Pancreas (tissue), 10 donors: ENCODE results near the gene SUPT3H. TPM values are rescaled to one million over a fixed set of nuclear protein-coding genes. Genes with fewer than 3 reads are reported as not detected.

Experiments used
- ATAC-seq, 4 donors: fragments of 200-7000 bp; cut with Tn5 transposase; one replicate each; pipeline versions ENCODE4 v1.8.0 to v1.9.1; 2020; ENCODE audit warnings: mild to moderate bottlenecking in 4 of 4, moderate library complexity in 4 of 4
- DNase-seq, 6 donors: peaks; one replicate each; pipeline ENCODE4 v3.0.0-alpha.2; 2020
- FAIRE-seq: peaks from 2 replicates; lab custom pipeline; 2012; peaks lifted over from hg19 to GRCh38; lab: Jason Lieb, UNC
- H3K27ac ChIP-seq, 4 donors: fragments of 200-600 bp; sonication (generic); 1 replicate in 3 of 4; 2 replicates in 1 of 4; pipeline versions ENCODE4 v1.5.0 to v1.8.0; 2020
- H3K27me3 ChIP-seq, 4 donors: fragments of 200-600 bp; one replicate each; pipeline ENCODE4 v1.8.0; 2021
- H3K36me3 ChIP-seq, 3 donors: fragments of 200-600 bp; sonication (generic) in 1 of 3; one replicate each; pipeline versions ENCODE4 v1.5.0 to v1.8.0; 2020 to 2021
- H3K4me1 ChIP-seq, 3 donors: fragments of 200-600 bp; one replicate each; pipeline ENCODE4 v1.8.0; 2021
- H3K4me3 ChIP-seq, 4 donors: fragments of 200-600 bp; sonication (generic) in 2 of 4; one replicate each; pipeline versions ENCODE4 v1.5.0 to v1.8.0; 2020 to 2021
- H3K9me3 ChIP-seq, 4 donors: fragments of 200-600 bp; one replicate each; pipeline ENCODE4 v1.8.0; 2021
- CTCF ChIP-seq, 4 donors: fragments of 200-600 bp; sonication (generic) in 3 of 4; IDR thresholded peaks; one replicate each; pipeline versions ENCODE4 v1.5.0 to v1.8.0; 2021; ENCODE audit warnings: antibody characterized with exemption in 4 of 4
- WGBS, 2 donors: extraction: QIAGEN DNeasy Blood & Tissue Kit; methylation state at CpG; one replicate each; pipeline ENCODE4 v1.1.7; 2013; 5-methylcytosine and 5-hydroxymethylcytosine counted together
- intact Hi-C, 3 donors: fragments of 100-400 bp; cut with DNase I; formaldehyde crosslinking; loops; one replicate each; pipeline versions ENCODE4 v1.11.1 to v1.14.2; 2022
- polyA plus RNA-seq, 2 donors: library from polyadenylated mRNA; stranded (reverse); fragments of 200-250 nt; gene quantifications; one replicate each; pipeline ENCODE4 v1.2.3, GENCODE V29; 2013
- total RNA-seq, 6 donors: library from RNA; stranded (reverse); fragmentation: NEBNext Ultra II Directional in 4 of 6; extraction: Animal tissue kit (Norgen Biotek cat#: 25700) in 4 of 6; gene quantifications; one replicate each; pipeline versions ENCODE4 v1.2.1 to v1.2.4, GENCODE V29; 2021 to 2023
- donor health status: healthy with polysubstance abuse.
- donor health status: DM: no; HTN: no; CAD: no; lungs with moderate emphysema.
- donor health status: DM: no; HTN: no; CAD: no.
- donor health status: control.
- donor health status: control.
- donor health status: Bipolar disorder and iron deficiency.
- donor health status: DM: yes; HTN: yes; CAD: no.
- donor health status: DM: no; HTN: no; CAD: no.
- donor health status: DM: no; HTN: no; CAD: no.
- donor health status: DM: yes; HTN: yes; CAD: no.

The SUPT3H gene
- total and polyA plus RNA-seq, 8 donors = 3.6 to 8.0 (median 5.3) TPM

- Histone ChIP-seq H3K36me3 (no peaks in the 10 kb centered on the region), H3K27ac (no peak overlapping the region), H3K27me3 (no peaks in the 10 kb centered on the region), H3K4me1 (no peaks in the 10 kb centered on the region), H3K4me3 (no peak overlapping the region), H3K9me3 (no peaks in the 10 kb centered on the region)
- 96 to 98% methylated on average over 3 of the region's 3 CpGs for WGBS, 2 donors
- intact Hi-C loops = no loop called here
- ATAC-seq (no peak), FAIRE-seq (no peak), DNase-seq (no peak)
- no peak for TF ChIP-seq CTCF (IDR thresholded peaks at IDR 0.05)
Measured at GRCh38 chr6:44972709-44973108, 405.0 kb downstream of the SUPT3H start.

- Histone ChIP-seq H3K36me3 (no peaks in the 10 kb centered on the region), H3K9me3 (no peaks in the 10 kb centered on the region), H3K4me3 (no peak overlapping the region), H3K27me3 (no peaks in the 10 kb centered on the region), H3K4me1 (no peaks in the 10 kb centered on the region), H3K27ac (no peak overlapping the region)
- intact Hi-C loops = no loop called here
- no peak for FAIRE-seq
- no peak for TF ChIP-seq CTCF (IDR thresholded peaks at IDR 0.05)
- ATAC-seq = no peak
- DNase-seq = no peak
- 82 to 86% methylated on average over 4 of the region's 4 CpGs for WGBS, 2 donors
Measured at GRCh38 chr6:44969446-44970185, 408.1 kb downstream of the SUPT3H start.

- Histone ChIP-seq H3K9me3 (no peaks in the 10 kb centered on the region), H3K36me3 (no peaks in the 10 kb centered on the region), H3K27ac (no peak overlapping the region), H3K4me3 (no peak overlapping the region), H3K4me1 (no peaks in the 10 kb centered on the region), H3K27me3 (no peaks in the 10 kb centered on the region)
- TF ChIP-seq CTCF (IDR thresholded peaks at IDR 0.05) = no peak
- WGBS, 2 donors = 91 to 95% methylated on average over 1 of the region's 1 CpG
- ATAC-seq (no peak), DNase-seq (no peak), FAIRE-seq (no peak)
- intact Hi-C loops = no loop called here
Measured at GRCh38 chr6:44967481-44967880, 410.3 kb downstream of the SUPT3H start.

- Histone ChIP-seq H3K36me3 (no peaks in the 10 kb centered on the region), H3K9me3 (no peaks in the 10 kb centered on the region), H3K27ac (no peak overlapping the region), H3K4me1 (no peaks in the 10 kb centered on the region), H3K27me3 (no peaks in the 10 kb centered on the region), H3K4me3 (no peak overlapping the region)
- no peak for DNase-seq
- intact Hi-C loops = no loop called here
- no peak for FAIRE-seq
- TF ChIP-seq CTCF (IDR thresholded peaks at IDR 0.05) = no peak
- ATAC-seq = peak in 2 of 4 donors; percentile 34 to 38
- WGBS, 2 donors = 47 to 56% methylated on average over 2 of the region's 2 CpGs
Measured at GRCh38 chr6:44966449-44967092, 411.2 kb downstream of the SUPT3H start.

- DNase-seq (no peak), FAIRE-seq (no peak), ATAC-seq (no peak)
- Histone ChIP-seq H3K27me3 (no peaks in the 10 kb centered on the region), H3K27ac (no peak overlapping the region), H3K4me3 (no peak overlapping the region), H3K4me1 (no peaks in the 10 kb centered on the region), H3K36me3 (no peaks in the 10 kb centered on the region), H3K9me3 (no peaks in the 10 kb centered on the region)
- no peak for TF ChIP-seq CTCF (IDR thresholded peaks at IDR 0.05)
- 98 to 99% methylated on average over 4 of the region's 4 CpGs for WGBS, 2 donors
- intact Hi-C loops = no loop called here
Measured at GRCh38 chr6:44965708-44966107, 412.0 kb downstream of the SUPT3H start.
